Mesenchymal stem cell (in vitro differentiated cells and primary cell): Measurements from ENCODE around the gene ARID4B.

Source experiments
- DNase-seq: peaks from one replicate; pipeline ENCODE4 v3.0.0-alpha.2; 2013
- H2AFZ ChIP-seq: one replicate; pipeline ENCODE4 v1.6.1; 2013; ENCODE audit warnings: low read depth, mild to moderate bottlenecking, control low read depth, inconsistent platforms, low read length, moderate library complexity
- H2AK5ac ChIP-seq: 2 replicates; pipeline ENCODE4 v1.6.1; 2013; ENCODE audit warnings: low read length, moderate library complexity, mild to moderate bottlenecking, inconsistent platforms; ENCODE audit not compliant: severe bottlenecking
- H2BK120ac ChIP-seq: one replicate; pipeline ENCODE4 v1.6.1; 2013; ENCODE audit warnings: low read depth, mild to moderate bottlenecking, inconsistent platforms, low read length, moderate library complexity
- H2BK12ac ChIP-seq, 2 experiments: one replicate each; pipeline ENCODE4 v1.6.1; 2013; ENCODE audit warnings: inconsistent platforms in 2 of 2, low read length in 2 of 2, mild to moderate bottlenecking in 2 of 2, moderate library complexity in 2 of 2, control low read depth in 1 of 2
- H2BK15ac ChIP-seq: one replicate; pipeline ENCODE4 v1.6.1; 2013; ENCODE audit warnings: mild to moderate bottlenecking, low read depth, inconsistent platforms; ENCODE audit not compliant: poor library complexity, severe bottlenecking
- H2BK5ac ChIP-seq: 2 replicates; pipeline ENCODE4 v1.6.1; 2013; ENCODE audit warnings: low read depth, mild to moderate bottlenecking, low read length, control low read depth, inconsistent platforms; ENCODE audit not compliant: poor library complexity, severe bottlenecking
- H3K14ac ChIP-seq, 2 experiments: one replicate each; pipeline ENCODE4 v1.6.1; 2013; ENCODE audit warnings: inconsistent platforms in 2 of 2, low read length in 2 of 2, control low read depth in 1 of 2, mild to moderate bottlenecking in 1 of 2, moderate library complexity in 1 of 2
- H3K18ac ChIP-seq, 2 experiments: one replicate each; pipeline ENCODE4 v1.6.1; 2013; ENCODE audit warnings: inconsistent platforms in 2 of 2, low read length in 2 of 2, control low read depth in 1 of 2, low read depth in 1 of 2, mild to moderate bottlenecking in 1 of 2
- H3K23ac ChIP-seq, 2 experiments: one replicate each; pipeline ENCODE4 v1.6.1; 2013; ENCODE audit warnings: inconsistent platforms in 2 of 2, low read length in 2 of 2, mild to moderate bottlenecking in 2 of 2, moderate library complexity in 2 of 2, control low read depth in 1 of 2
- H3K27ac ChIP-seq: 2 replicates; pipeline ENCODE4 v1.5.1; 2013; ENCODE audit warnings: mild to moderate bottlenecking, moderate library complexity, low read length, control low read depth, inconsistent platforms; ENCODE audit not compliant: poor library complexity, severe bottlenecking
- H3K27me3 ChIP-seq, 2 experiments: 2 replicates each; pipeline versions ENCODE4 v1.6.1 to v1.7.0; 2013; ENCODE audit warnings: low read length in 2 of 2, mild to moderate bottlenecking in 2 of 2, moderate library complexity in 2 of 2, control low read depth in 1 of 2, inconsistent platforms in 1 of 2; ENCODE audit not compliant: control insufficient read depth in 1 of 2, insufficient read depth in 1 of 2
- H3K36me3 ChIP-seq, 2 experiments: 2 replicates each; pipeline versions ENCODE4 v1.6.1 to v1.7.0; 2013; ENCODE audit warnings: low read length in 2 of 2, control low read depth in 1 of 2, inconsistent platforms in 1 of 2, low read depth in 1 of 2, mild to moderate bottlenecking in 1 of 2; ENCODE audit not compliant: insufficient read depth in 2 of 2, control insufficient read depth in 1 of 2
- H3K4ac ChIP-seq, 2 experiments: one replicate each; pipeline ENCODE4 v1.6.1; 2013; ENCODE audit warnings: inconsistent platforms in 2 of 2, low read length in 2 of 2, mild to moderate bottlenecking in 2 of 2, moderate library complexity in 2 of 2, control low read depth in 1 of 2, low read depth in 1 of 2
- H3K4me1 ChIP-seq: 2 replicates; pipeline ENCODE4 v1.6.1; 2013; ENCODE audit warnings: low read depth, low read length, control low read depth; ENCODE audit not compliant: control insufficient read depth, insufficient read depth
- H3K4me2 ChIP-seq: 2 replicates; pipeline ENCODE4 v1.6.1; 2013; ENCODE audit warnings: low read length, mild to moderate bottlenecking, inconsistent platforms; ENCODE audit not compliant: poor library complexity, severe bottlenecking
- H3K4me3 ChIP-seq, 2 experiments: 2 replicates each; pipeline versions ENCODE4 v1.5.1 to v1.7.0; 2013; ENCODE audit warnings: low read length in 2 of 2, mild to moderate bottlenecking in 2 of 2, control low read depth in 1 of 2, low read depth in 1 of 2; ENCODE audit not compliant: insufficient read depth in 1 of 2
- H3K79me1 ChIP-seq: replicated peaks from 2 replicates; pipeline ENCODE4 v1.6.1; 2013; ENCODE audit warnings: mild to moderate bottlenecking, control low read depth, low read length, inconsistent platforms; ENCODE audit not compliant: poor library complexity, severe bottlenecking
- H3K9ac ChIP-seq: 2 replicates; pipeline ENCODE4 v1.7.0; 2013; ENCODE audit warnings: mild to moderate bottlenecking, low read length, moderate library complexity
- H3K9me3 ChIP-seq: 2 replicates; pipeline ENCODE4 v1.7.0; 2013; ENCODE audit warnings: mild to moderate bottlenecking, low read length; ENCODE audit not compliant: control insufficient read depth
- H4K8ac ChIP-seq: one replicate; pipeline ENCODE4 v1.6.1; 2013; ENCODE audit warnings: inconsistent platforms, mild to moderate bottlenecking, low read length, moderate library complexity
- H4K91ac ChIP-seq: one replicate; pipeline ENCODE4 v1.6.1; 2013; ENCODE audit warnings: mild to moderate bottlenecking, low read length, inconsistent platforms
- WGBS: methylation state at CpG from one replicate; pipeline ENCODE4 v1.1.7; 2013; ENCODE audit warnings: mixed read lengths; 5-methylcytosine and 5-hydroxymethylcytosine counted together

ARID4B gene

DNA sequence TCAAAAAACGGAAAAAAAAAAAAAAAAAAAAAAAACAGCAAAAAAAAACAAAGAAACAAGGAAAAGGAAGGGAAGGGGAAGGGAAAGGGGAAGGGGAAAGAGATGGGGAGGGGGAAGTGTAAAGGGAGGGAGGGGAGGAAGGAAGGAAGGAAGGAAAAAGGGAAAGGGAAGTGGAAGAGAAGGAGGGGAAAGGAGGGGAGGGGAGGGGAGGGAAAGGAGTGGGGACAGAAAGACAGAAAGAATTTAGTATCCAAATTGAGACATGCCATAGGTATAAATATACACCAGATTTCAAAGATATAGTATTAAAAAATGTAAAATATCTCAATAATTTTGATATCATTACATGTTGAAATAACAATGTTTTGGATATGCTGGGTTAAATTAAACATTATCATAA, 25.8 kb downstream of the ARID4B start:
- WGBS, result no CpG with 5 or more reads among the region's 1 CpG
- H3K23ac ChIP-seq, result no peak overlapping the region
- no peak overlapping the region for H4K91ac ChIP-seq

DNA sequence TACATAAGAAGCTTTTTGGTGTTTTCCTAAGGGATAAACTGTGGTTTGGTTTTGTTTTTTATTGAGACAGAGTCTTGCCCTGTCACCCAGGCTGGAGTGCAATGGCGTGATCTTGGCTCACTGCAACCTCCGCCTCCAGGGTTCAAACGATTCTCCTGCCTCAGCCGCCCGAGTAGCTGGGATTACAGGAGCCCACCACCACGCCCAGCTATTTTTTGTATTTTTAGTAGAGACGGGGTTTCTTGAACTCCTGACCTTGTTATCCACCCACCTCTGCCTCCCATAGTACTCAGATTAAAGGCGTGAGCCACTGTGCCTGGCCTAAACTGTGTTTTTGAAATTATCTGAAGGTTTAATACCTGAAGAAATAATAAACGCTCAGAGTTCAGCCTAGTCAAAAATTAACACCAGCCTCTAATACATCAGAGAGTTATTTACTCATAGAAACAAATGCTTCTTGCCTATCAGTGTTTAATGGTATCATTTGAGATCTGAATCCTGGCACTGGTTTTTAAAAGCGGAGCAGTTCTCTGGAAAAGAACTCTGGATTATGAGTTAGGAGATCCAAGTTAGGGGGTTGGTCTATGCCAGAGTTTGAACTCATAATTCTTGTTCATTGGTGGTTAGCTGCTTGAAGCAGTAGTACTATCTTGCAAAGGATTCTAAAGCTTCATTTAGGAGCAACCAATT, 28.7 kb downstream of the ARID4B start:
- no peak overlapping the region for H3K4ac ChIP-seq
- no peak overlapping the region for H2BK120ac ChIP-seq
- peaks cover 0 to 3% of the 10 kb centered on the region in 2 experiments for H3K36me3 ChIP-seq
- H3K18ac ChIP-seq, result no peak overlapping the region
- H3K9me3 ChIP-seq, result no peaks in the 10 kb centered on the region
- no peak overlapping the region for H2BK12ac ChIP-seq
- 94% methylated on average over 8 of the region's 10 CpGs for WGBS
- H3K23ac ChIP-seq, result no peak overlapping the region
- H3K14ac ChIP-seq, result no peak overlapping the region
- H3K27me3 ChIP-seq, result no peaks in the 10 kb centered on the region
- H4K8ac ChIP-seq, result no peak overlapping the region
- no peak overlapping the region for H2AK5ac ChIP-seq
- no peak overlapping the region for H3K4me3 ChIP-seq
- H3K4me2 ChIP-seq, result no peak overlapping the region
- no peak overlapping the region for H2BK15ac ChIP-seq
- no peak overlapping the region for H4K91ac ChIP-seq
- no peak overlapping the region for H3K9ac ChIP-seq
- DNase-seq, result no peak
- H2BK5ac ChIP-seq, result no peak overlapping the region
- peaks cover 10% of the 10 kb centered on the region for H3K4me1 ChIP-seq
- H3K79me1 ChIP-seq, result no peaks in the 10 kb centered on the region
- H2AFZ ChIP-seq, result no peak overlapping the region
- H3K27ac ChIP-seq, result no peak overlapping the region

More for the DNA sequence above, 25.8 kb downstream of the ARID4B start:
- Histone ChIP-seq H2AFZ (no peak overlapping the region), H3K4ac (no peak overlapping the region), H2BK15ac (no peak overlapping the region), H3K9ac (no peak overlapping the region), H2AK5ac (no peak overlapping the region), H3K36me3 (peaks cover 0 to 3% of the 10 kb centered on the region in 2 experiments), H3K4me3 (no peak overlapping the region), H3K4me2 (no peak overlapping the region), H3K4me1 (peaks cover 8% of the 10 kb centered on the region), H2BK120ac (no peak overlapping the region), H2BK5ac (no peak overlapping the region), H3K14ac (no peak overlapping the region), H3K27ac (no peak overlapping the region), H3K18ac (no peak overlapping the region), H3K27me3 (no peaks in the 10 kb centered on the region), H3K9me3 (no peaks in the 10 kb centered on the region), H3K79me1 (no peaks in the 10 kb centered on the region), H4K8ac (no peak overlapping the region), H2BK12ac (no peak overlapping the region)
- no peak for DNase-seq

DNA sequence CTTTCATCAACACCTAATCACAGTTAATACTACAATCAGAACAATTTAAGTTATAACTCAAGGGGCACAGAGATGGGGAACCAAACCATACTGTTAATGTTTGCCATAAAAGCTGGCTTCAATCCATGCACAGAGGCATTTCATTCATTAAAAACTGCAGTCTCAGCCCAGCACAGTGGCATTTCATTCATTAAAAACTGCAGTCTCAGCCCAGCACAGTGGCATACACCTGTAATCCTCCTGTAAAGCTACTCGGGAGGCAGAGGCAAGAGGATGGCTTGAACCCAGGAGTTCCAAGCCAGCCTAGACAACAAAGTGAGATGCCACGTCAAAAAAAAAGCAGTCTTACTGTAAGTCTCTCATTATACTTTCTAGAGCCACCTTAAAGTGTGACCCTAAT, 29.2 kb downstream of the ARID4B start:
- Histone ChIP-seq H3K4ac (no peak overlapping the region), H3K4me2 (no peak overlapping the region), H3K36me3 (no peaks in the 10 kb centered on the region), H3K23ac (no peak overlapping the region), H2AK5ac (no peak overlapping the region), H2BK15ac (no peak overlapping the region), H4K8ac (no peak overlapping the region), H2BK12ac (no peak overlapping the region), H3K4me1 (peaks cover 8% of the 10 kb centered on the region), H4K91ac (no peak overlapping the region), H2BK5ac (no peak overlapping the region), H3K27ac (no peak overlapping the region), H2BK120ac (no peak overlapping the region), H3K14ac (no peak overlapping the region), H3K9ac (no peak overlapping the region), H3K79me1 (no peaks in the 10 kb centered on the region), H3K4me3 (no peak overlapping the region), H3K27me3 (no peaks in the 10 kb centered on the region), H2AFZ (no peak overlapping the region), H3K9me3 (no peaks in the 10 kb centered on the region), H3K18ac (no peak overlapping the region)
- 83% methylated on average over 2 of the region's 2 CpGs for WGBS
- no peak for DNase-seq

DNA sequence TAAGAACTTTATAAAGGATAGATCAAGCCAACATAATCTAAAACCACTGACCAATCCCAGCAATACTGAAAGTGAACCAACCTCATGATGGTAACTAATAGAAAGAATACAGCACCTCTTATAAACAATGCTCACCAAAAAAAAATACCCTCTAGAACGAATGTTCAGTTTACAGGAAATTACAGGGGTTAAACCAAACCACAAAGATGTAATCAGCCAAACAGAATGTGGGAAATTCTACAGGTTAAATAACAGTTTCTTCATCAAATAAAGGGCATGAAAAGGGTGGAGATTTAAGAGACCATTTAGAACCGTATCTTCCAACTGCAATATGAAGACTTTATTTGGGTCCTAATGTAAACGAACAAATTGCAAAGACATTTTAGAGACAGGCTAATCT, 30.4 kb downstream of the ARID4B start:
- Histone ChIP-seq H3K4me2 (no peak overlapping the region), H3K4me3 (no peak overlapping the region), H3K18ac (no peak overlapping the region), H3K14ac (no peak overlapping the region), H3K27me3 (no peaks in the 10 kb centered on the region), H4K8ac (no peak overlapping the region), H3K27ac (no peak overlapping the region), H2BK5ac (no peak overlapping the region), H2AK5ac (no peak overlapping the region), H2BK12ac (no peak overlapping the region), H3K4me1 (peaks cover 8% of the 10 kb centered on the region), H3K9me3 (no peaks in the 10 kb centered on the region), H3K9ac (no peak overlapping the region), H3K79me1 (no peaks in the 10 kb centered on the region), H3K36me3 (no peaks in the 10 kb centered on the region), H2BK120ac (no peak overlapping the region), H2AFZ (no peak overlapping the region), H2BK15ac (no peak overlapping the region), H3K4ac (no peak overlapping the region), H4K91ac (no peak overlapping the region), H3K23ac (no peak overlapping the region)
- DNase-seq, result peak; percentile 61
- 83% methylated on average over 2 of the region's 3 CpGs for WGBS
